ENCODE data around the gene HLCS. TPM values are rescaled to one million over a fixed set of nuclear protein-coding genes. Genes with fewer than 3 reads are reported as not detected.

The HLCS gene
- polyA plus RNA-seq, 4 donors, result 15.8 to 18.0 (median 16.2) TPM

DNA sequence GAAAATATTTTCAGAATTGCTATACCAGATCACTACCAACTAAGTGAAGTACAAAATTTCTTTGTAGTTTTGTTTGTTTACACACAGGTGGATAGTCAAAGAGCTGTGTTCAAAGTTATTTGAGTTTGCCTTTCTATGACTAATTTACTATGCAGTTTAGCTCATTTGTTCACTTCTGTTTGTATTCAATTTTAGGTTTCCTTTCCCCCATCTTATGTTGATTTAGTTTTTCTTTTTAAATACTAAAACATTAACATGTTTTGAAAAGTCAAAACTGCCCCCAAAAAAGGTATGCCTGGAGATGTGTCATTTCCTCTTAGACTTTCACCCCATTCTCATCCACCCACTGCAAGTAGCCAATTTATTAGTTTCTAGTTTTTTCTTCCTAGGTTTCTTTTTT is 21.4 kb upstream of the HLCS start:
- no peak for DNase-seq (ENCODE audit: low read depth in 4 of 4, low spot score in 2 of 4)

- DNase-seq (ENCODE audit: low read depth in 4 of 4, low spot score in 2 of 4), result no peak
Measured at GRCh38 chr21:36985751-36986594, 19.5 kb upstream of the HLCS start.

GRCh38 chr21:36981977-36982700 is 15.7 kb upstream of the HLCS start:
- no peak for DNase-seq (ENCODE audit: low read depth in 4 of 4, low spot score in 2 of 4)

DNA sequence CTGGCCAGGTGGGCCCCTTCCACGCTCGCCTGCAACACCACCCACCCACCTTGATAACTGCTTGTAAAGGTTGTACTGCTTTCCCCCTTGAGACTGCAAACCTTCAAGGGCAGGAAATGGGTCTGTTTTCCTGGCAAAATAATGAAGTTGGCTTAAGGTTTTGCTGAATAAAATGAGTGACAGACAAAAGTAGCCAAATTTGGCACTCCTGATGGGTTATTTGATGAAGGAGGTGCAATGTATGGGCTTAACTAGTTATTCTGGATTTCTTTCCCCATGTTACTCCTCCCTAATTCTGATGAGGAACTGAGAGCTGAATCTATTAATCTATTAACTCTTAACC is 14.6 kb upstream of the HLCS start:
- DNase-seq (ENCODE audit: low read depth in 4 of 4, low spot score in 2 of 4), result no peak

DNA sequence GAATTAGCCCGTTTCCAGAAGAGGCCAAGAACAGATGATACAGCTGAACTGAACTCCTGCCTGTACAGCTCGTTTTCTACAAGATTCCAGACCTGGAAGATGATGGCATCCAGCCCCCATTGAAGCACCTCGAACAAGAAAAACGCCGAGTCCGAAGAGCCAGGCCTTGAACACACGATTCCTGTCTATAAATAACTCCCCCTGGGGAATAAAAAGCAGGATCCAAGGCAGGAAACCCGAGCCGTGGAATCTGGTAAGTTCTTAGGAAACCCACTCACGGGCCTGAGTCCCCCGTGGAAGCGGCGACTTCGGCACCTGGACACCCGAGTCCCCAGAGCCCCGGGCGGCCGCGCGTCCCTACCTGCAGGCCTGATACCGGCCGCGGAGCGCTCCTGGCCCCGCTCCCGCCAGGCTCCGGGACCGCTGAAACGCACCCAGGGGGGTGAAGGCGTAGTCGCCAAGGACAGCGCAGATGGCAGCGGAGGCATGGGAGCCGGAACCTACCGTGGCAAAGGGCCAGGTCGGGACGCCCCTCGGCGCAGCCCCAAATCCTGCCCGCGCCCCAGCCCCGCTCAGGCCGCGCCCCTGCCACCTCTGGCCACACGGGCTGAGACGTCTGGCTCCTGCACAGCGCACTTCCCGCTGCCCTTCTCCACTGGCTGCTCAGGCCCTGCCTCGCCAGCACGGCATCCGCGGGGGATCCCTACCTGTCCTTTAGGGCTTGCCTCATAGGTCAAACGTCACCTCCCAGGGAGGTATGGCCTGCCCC is 14.0 kb upstream of the HLCS start:
- no peak for DNase-seq (ENCODE audit: low read depth in 4 of 4, low spot score in 2 of 4)

- peak in 2 of 4 donors; percentile 68 to 80 for DNase-seq (ENCODE audit: low read depth in 4 of 4, low spot score in 2 of 4)
Measured at GRCh38 chr21:36976882-36977651, 10.6 kb upstream of the HLCS start.

DNA sequence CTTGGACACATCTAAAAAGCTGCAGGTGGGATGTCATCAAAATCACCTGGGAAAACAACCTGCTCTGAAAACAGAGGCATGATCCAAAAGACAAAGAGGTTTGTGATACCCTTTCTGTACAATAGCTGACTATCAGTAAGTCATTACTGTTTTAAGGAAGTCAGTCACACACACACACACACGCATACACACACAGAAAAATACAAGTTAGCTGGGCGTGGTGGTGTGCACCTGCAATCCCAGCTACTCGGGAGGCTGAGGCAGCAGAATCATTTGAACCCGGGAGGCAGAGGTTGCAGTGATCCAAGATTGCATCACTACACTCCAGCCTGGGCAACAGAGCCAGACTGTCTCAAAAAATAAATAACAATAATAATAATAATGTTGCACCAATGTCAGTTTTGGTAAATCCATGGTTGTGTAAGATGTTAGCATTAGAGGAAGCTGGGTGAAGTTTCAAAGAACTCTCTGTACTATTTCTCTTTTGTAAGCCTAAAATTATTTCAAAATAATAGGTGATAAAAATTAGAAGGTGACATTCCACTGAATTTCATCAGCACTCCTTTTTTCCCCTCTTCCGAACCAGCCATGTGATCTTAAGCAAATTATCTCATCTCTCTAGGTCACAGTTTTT is 9.9 kb upstream of the HLCS start:
- DNase-seq (ENCODE audit: low read depth in 4 of 4, low spot score in 2 of 4), result no peak

DNA sequence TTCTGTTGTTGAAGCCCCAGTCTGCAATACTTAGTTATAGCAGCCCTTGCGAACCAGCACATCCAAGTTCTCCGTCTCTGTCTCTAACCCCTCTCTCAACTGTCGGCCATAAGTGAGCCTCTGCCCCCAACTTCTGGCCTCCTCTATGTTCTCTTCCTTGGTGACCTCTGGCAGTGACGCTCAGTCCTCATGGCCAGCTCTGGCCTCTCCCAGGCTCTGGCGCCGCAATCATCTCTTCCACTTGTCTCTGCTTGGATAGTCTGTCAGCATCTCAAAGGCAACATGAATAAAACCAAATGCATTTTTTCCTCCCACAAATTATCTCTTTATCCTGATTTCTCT is 8.4 kb upstream of the HLCS start:
- no peak for DNase-seq (ENCODE audit: low read depth in 4 of 4, low spot score in 2 of 4)

GRCh38 chr21:36973986-36974850 is 7.7 kb upstream of the HLCS start:
- DNase-seq (ENCODE audit: low read depth in 4 of 4, low spot score in 2 of 4), result no peak

GRCh38 chr21:36968976-36969375 is 2.5 kb upstream of the HLCS start:
- no peak for DNase-seq (ENCODE audit: low read depth in 4 of 4, low spot score in 2 of 4)

DNA sequence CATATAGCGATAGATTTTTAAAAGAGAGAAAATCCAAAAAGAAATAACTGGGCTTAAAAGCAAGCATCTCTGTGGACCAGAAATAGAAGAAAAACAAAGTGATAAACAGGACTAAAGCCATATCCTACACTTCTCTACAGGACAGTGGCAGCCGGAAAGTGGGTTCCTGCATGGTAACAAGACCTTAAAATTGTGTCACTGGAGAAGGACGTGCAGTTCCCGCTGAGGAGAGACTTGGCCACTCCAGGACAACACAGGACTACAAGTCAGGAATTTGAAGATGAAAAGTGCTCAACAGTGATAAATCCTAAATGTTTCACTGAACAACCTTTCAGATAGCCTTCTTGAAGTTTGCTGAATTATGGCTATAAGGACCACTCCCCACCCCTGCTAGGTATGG is 1.9 kb upstream of the HLCS start:
- DNase-seq (ENCODE audit: low read depth in 4 of 4, low spot score in 2 of 4), result no peak

- DNase-seq (ENCODE audit: low read depth in 4 of 4, low spot score in 2 of 4), result no peak
Measured at GRCh38 chr21:36966821-36967768, 626 bp upstream of the HLCS start.

- DNase-seq (ENCODE audit: low read depth in 4 of 4, low spot score in 2 of 4), result no peak
Measured at GRCh38 chr21:36965720-36966065, 776 bp downstream of the HLCS start.

- DNase-seq (ENCODE audit: low read depth in 4 of 4, low spot score in 2 of 4), result no peak
Measured at GRCh38 chr21:36964827-36965719, 1.4 kb downstream of the HLCS start.

GRCh38 chr21:36964398-36964797 is 2.1 kb downstream of the HLCS start:
- no peak for DNase-seq (ENCODE audit: low read depth in 4 of 4, low spot score in 2 of 4)

- DNase-seq (ENCODE audit: low read depth in 4 of 4, low spot score in 2 of 4), result no peak
Measured at GRCh38 chr21:36962098-36962780, 4.2 kb downstream of the HLCS start.
